NT2/D1 (cell line): ENCODE data around the gene SECTM1.

Source experiments
- YY1 ChIP-seq: IDR thresholded peaks from 2 replicates; pipeline ENCODE4 v1.6.1; 2011; ENCODE audit not compliant: insufficient read length, insufficient read depth
- ZNF274 ChIP-seq: IDR thresholded peaks from 2 replicates; pipeline ENCODE4 v1.6.1; 2011; ENCODE audit warnings: mild to moderate bottlenecking, low read depth, low read length

GRCh38 chr17:82311971-82312370, 21.6 kb downstream of the SECTM1 start:
- no peak for TF ChIP-seq ZNF274
- no peak for TF ChIP-seq YY1
